ENCODE data around the gene NAA80.

GRCh38 chr3:50259432-50260026 lies 39.7 kb downstream of the NAA80 start:
- TF ChIP-seq CTCF (conservative IDR thresholded peaks at IDR 0.05) (no peak), EZH2 (IDR thresholded peaks at IDR 0.05; ENCODE audit: low read depth) (no peak)

Measured in PC-9 (cell line).